ENCODE results near the gene OR5K4.

GRCh38 chr3:98350082-98350481, 3.6 kb upstream of the OR5K4 start:
- TF ChIP-seq REST (IDR thresholded peaks at IDR 0.05; ENCODE audit: low read depth, low read length), result no peak
- TF ChIP-seq USF2 (IDR thresholded peaks at IDR 0.05; ENCODE audit: borderline replicate concordance, low read depth, low read length), result no peak
- no peak for TF ChIP-seq KAT2A (conservative IDR thresholded peaks at IDR 0.05; ENCODE audit: control insufficient read depth, low read depth, low read length)
- TF ChIP-seq CTCF (IDR thresholded peaks at IDR 0.05 in 2 of 3, conservative IDR thresholded peaks at IDR 0.05 in 1 of 3; ENCODE audit: control insufficient read depth in 2 of 3, extremely low read depth in 1 of 3, insufficient read depth in 1 of 3, low read depth in 3 of 3, low read length in 3 of 3), result no peak
- no peak for TF ChIP-seq RFX5 (IDR thresholded peaks at IDR 0.05; ENCODE audit: low read depth, low read length)
- no peak for TF ChIP-seq SP1 (IDR thresholded peaks at IDR 0.05; ENCODE audit: low read depth, low read length)
- TF ChIP-seq NFIC (IDR thresholded peaks at IDR 0.05; ENCODE audit: low read depth, low read length), result no peak
- no peak for TF ChIP-seq POLR2A (IDR thresholded peaks at IDR 0.05; ENCODE audit: low read depth, low read length)
- TF ChIP-seq ETV6 (conservative IDR thresholded peaks at IDR 0.05 in 1 of 2, IDR thresholded peaks at IDR 0.05 in 1 of 2; ENCODE audit: borderline replicate concordance in 1 of 2, low read depth in 1 of 2), result no peak
- TF ChIP-seq ZNF274 (IDR thresholded peaks at IDR 0.05; ENCODE audit: insufficient read depth, insufficient read length), result no peak
- TF ChIP-seq EED (IDR thresholded peaks at IDR 0.05; ENCODE audit: low read depth), result no peak
- no peak for TF ChIP-seq HCFC1 (IDR thresholded peaks at IDR 0.05; ENCODE audit: low read length)
- no peak for TF ChIP-seq YY1 (IDR thresholded peaks at IDR 0.05; ENCODE audit: low read depth, low read length)

Data from GM12878 (cell line).